ENCODE results near the gene MKNK1. TPM values are rescaled to one million over a fixed set of nuclear protein-coding genes. Genes with fewer than 3 reads are reported as not detected.
A peak's percentile ranks its signal among the peaks of the same experiment; 100 is the strongest.

MKNK1 gene
- total and polyA plus RNA-seq, 12 donors = 22.4 to 50.6 (median 36.8) TPM

DNA sequence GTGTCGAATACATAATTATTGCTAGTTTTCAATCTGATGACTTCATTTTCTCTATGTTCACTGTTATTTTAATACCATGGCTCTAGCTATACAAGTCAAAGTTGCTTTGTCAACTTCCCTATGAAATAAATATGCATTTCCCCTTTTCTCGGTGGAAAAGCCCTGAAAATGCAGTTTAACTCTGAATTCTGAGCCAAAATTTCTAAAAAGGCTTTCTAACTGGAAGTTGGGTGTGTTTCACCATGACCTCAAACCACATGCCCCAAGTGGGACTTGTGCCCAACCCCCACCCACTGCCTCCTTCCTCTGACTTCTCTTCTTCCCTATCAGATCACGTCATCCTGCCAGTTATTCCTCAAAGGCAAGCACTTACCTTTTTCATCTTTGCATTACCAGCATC is 8.9 kb downstream of the MKNK1 start:
- Histone ChIP-seq H3K4me3 (no peak overlapping the region), H3K27ac (peak overlapping the region in 7 of 10 donors; percentile 23 to 92 (median 62)), H3K4me1 (peaks cover 0 to 80% (median 23%) of the 10 kb centered on the region in 9 donors), H3K27me3 (no peaks in the 10 kb centered on the region), H3K36me3 (peaks cover 0 to 56% (median 35%) of the 10 kb centered on the region in 9 donors), H3K9me3 (no peaks in the 10 kb centered on the region)
- ATAC-seq (peak; percentile 53 to 82 (median 71)), DNase-seq (peak; percentile 66 to 74)
- intact Hi-C loops (cut with DNase I) = no loop called here
- TF ChIP-seq, protein P1, sequence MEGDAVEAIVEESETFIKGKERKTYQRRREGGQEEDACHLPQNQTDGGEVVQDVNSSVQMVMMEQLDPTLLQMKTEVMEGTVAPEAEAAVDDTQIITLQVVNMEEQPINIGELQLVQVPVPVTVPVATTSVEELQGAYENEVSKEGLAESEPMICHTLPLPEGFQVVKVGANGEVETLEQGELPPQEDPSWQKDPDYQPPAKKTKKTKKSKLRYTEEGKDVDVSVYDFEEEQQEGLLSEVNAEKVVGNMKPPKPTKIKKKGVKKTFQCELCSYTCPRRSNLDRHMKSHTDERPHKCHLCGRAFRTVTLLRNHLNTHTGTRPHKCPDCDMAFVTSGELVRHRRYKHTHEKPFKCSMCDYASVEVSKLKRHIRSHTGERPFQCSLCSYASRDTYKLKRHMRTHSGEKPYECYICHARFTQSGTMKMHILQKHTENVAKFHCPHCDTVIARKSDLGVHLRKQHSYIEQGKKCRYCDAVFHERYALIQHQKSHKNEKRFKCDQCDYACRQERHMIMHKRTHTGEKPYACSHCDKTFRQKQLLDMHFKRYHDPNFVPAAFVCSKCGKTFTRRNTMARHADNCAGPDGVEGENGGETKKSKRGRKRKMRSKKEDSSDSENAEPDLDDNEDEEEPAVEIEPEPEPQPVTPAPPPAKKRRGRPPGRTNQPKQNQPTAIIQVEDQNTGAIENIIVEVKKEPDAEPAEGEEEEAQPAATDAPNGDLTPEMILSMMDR (IDR thresholded peaks at IDR 0.05) = no peak
- WGBS, 2 donors = 60 to 68% methylated on average over 3 of the region's 3 CpGs

DNA sequence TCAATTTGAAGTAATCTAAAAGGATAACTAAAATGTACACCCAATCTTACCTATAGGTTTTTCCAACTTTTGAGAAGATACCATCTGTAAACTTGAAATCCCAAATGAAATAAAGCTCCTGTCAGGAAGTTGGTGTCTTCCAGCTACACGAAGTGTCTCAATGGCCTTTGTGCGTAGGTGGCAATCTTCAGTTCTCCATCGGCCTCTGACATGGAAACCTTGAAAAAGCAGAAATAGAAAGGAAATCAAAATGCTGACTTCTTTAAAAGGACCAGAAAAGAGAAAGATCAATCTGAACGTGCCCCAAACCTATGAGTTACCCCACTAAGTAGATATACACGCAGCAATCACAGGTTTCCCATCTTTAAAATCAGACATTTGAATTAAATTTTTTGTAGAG is 10.0 kb downstream of the MKNK1 start:
- TF ChIP-seq, protein P1 (IDR thresholded peaks at IDR 0.05) = no peak
- WGBS, 2 donors = 90 to 93% methylated on average over 5 of the region's 5 CpGs
- peaks cover 0 to 69% (median 13%) of the 10 kb centered on the region in 9 donors for H3K4me1 ChIP-seq
- intact Hi-C loops (cut with DNase I) = no loop called here
- ATAC-seq (peak in 3 of 8 donors; percentile 18 to 48 (median 23)), DNase-seq (no peak)
- peak overlapping the region in 1 of 10 donors; percentile 14 for H3K4me3 ChIP-seq
- no peaks in the 10 kb centered on the region for H3K9me3 ChIP-seq
- no peaks in the 10 kb centered on the region for H3K27me3 ChIP-seq
- peaks cover 0 to 67% (median 46%) of the 10 kb centered on the region in 9 donors for H3K36me3 ChIP-seq
- H3K27ac ChIP-seq = peak overlapping the region in 5 of 10 donors; percentile 23 to 92 (median 55)

DNA sequence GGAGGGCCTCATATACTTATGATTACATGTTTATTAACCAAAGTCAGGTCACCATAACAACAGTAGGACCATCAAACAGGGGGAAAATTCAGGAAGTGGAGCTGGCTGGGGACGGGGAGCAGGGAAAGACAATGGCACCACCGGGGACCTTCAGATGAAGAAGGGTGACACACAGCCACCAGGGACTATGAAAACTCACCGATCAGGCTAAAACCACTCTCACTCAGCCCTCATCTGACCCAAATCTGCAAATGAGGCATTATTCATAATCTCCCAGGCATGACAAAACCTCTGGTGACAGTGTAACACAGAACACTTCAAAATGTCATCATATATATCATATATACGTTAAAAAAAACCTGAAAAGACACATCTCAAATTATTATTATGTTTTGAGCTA is 11.2 kb downstream of the MKNK1 start:
- TF ChIP-seq, protein P1 (IDR thresholded peaks at IDR 0.05) = no peak
- no peak for DNase-seq
- no peaks in the 10 kb centered on the region for H3K27me3 ChIP-seq
- H3K4me3 ChIP-seq = no peak overlapping the region
- intact Hi-C loops (cut with DNase I) = no loop called here
- peak overlapping the region in 3 of 10 donors; percentile 4 to 92 (median 31) for H3K27ac ChIP-seq
- ATAC-seq = no peak
- peaks cover 0 to 73% (median 50%) of the 10 kb centered on the region in 9 donors for H3K36me3 ChIP-seq
- H3K9me3 ChIP-seq = no peaks in the 10 kb centered on the region
- H3K4me1 ChIP-seq = peaks cover 0 to 61% (median 8%) of the 10 kb centered on the region in 9 donors
- 84 to 85% methylated on average over 4 of the region's 4 CpGs for WGBS, 2 donors

DNA sequence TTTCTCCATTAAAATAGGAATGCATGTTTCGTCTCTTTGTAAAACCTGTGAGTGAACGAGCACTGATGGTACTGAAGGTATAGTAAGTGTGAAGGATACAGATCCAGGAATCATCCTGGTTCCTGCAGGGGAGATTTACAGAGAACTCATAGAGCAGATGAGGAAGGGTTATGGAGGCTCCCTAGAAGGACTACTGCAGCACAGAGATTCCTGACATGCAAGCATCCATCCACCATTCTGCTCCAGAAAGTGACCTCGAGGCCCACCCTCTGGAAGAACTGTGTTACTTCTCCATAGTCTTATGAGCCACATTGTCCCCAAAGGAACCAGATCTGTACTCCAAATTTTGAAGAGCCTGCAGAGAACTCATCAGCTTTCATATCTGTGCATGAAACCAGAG is 14.5 kb downstream of the MKNK1 start:
- 92 to 95% methylated on average over 3 of the region's 3 CpGs for WGBS, 2 donors
- H3K4me3 ChIP-seq = no peak overlapping the region
- no peaks in the 10 kb centered on the region for H3K9me3 ChIP-seq
- peak overlapping the region in 1 of 10 donors; percentile 22 for H3K27ac ChIP-seq
- no peaks in the 10 kb centered on the region for H3K27me3 ChIP-seq
- ATAC-seq = no peak
- intact Hi-C loops (cut with DNase I) = no loop called here
- TF ChIP-seq, protein P1 (IDR thresholded peaks at IDR 0.05) = no peak
- DNase-seq = no peak
- peaks cover 0 to 58% (median 0%) of the 10 kb centered on the region in 9 donors for H3K4me1 ChIP-seq
- peaks cover 0 to 95% (median 61%) of the 10 kb centered on the region in 9 donors for H3K36me3 ChIP-seq
